ENCODE data around the gene TMEM156.
A peak's percentile ranks its signal among the peaks of the same experiment; 100 is the strongest.
"Not testable (repeated sequence)": the region's sequence is repeated elsewhere in the genome, so short reads cannot be mapped to it uniquely, and the experiment has no call there.

The TMEM156 gene

DNA sequence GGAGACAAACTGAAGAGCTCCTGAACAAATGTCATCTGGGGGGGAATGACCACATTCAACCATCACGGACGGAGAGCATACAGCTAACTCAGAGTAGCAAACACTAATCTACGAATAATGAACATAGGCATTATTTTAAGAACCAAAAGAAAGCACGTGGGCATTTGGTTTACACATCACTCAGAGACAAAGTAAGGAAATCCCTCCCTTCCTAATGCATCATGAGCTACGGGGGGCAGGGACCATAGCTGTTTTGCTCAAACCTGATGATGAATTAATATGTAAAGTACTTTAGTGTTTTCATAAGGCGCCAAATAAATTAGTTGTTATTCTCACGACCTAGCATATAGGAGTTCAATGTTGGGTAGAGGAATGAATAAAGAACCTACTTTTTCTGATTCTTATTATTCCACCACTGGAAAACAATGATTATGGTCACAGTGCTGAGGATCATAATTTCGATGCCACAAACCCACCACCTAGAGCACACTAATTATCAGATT, 11.7 kb upstream of the TMEM156 start:
- peak; percentile 41 for DNase-seq (ENCODE audit: low spot score)

GRCh38 chr4:39043058-39043860, 11.1 kb upstream of the TMEM156 start:
- DNase-seq (ENCODE audit: low spot score), result no peak
- TF ChIP-seq CTCF (IDR thresholded peaks at IDR 0.05; ENCODE audit: extremely low read depth, missing control alignments), result no peak

More for the DNA sequence above, 11.7 kb upstream of the TMEM156 start:
- TF ChIP-seq CTCF (IDR thresholded peaks at IDR 0.05; ENCODE audit: extremely low read depth, missing control alignments), result no peak

DNA sequence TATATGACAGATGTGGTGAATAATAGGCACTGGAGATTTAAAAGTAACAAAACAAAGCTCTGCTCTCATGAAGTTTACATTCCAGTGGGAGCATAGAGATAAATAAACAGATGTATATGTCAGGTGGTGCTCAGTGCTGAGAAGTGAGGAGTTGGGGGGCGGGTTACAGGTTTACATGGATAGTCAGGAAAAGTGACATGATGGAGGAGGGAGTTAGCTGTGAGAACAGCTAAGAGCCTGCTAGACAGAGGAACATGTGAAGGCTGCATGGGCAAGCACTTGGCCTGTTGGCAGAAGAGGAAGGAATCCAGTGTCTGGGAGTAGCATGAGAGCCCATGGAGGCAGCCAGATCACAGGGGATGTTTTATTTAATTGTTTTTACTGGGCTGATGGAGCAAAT, 10.2 kb upstream of the TMEM156 start:
- TF ChIP-seq CTCF (IDR thresholded peaks at IDR 0.05; ENCODE audit: extremely low read depth, missing control alignments), result no peak
- no peak for DNase-seq (ENCODE audit: low spot score)

- TF ChIP-seq CTCF (IDR thresholded peaks at IDR 0.05; ENCODE audit: extremely low read depth, missing control alignments), result no peak
- DNase-seq (ENCODE audit: low spot score), result no peak
Measured at GRCh38 chr4:39039108-39039507, 6.9 kb upstream of the TMEM156 start.

GRCh38 chr4:39037941-39038340, 5.7 kb upstream of the TMEM156 start:
- no peak for TF ChIP-seq CTCF (IDR thresholded peaks at IDR 0.05; ENCODE audit: extremely low read depth, missing control alignments)
- DNase-seq (ENCODE audit: low spot score), result no peak

GRCh38 chr4:39037491-39037825, 5.2 kb upstream of the TMEM156 start:
- no peak for TF ChIP-seq CTCF (IDR thresholded peaks at IDR 0.05; ENCODE audit: extremely low read depth, missing control alignments)
- DNase-seq (ENCODE audit: low spot score), result no peak

DNA sequence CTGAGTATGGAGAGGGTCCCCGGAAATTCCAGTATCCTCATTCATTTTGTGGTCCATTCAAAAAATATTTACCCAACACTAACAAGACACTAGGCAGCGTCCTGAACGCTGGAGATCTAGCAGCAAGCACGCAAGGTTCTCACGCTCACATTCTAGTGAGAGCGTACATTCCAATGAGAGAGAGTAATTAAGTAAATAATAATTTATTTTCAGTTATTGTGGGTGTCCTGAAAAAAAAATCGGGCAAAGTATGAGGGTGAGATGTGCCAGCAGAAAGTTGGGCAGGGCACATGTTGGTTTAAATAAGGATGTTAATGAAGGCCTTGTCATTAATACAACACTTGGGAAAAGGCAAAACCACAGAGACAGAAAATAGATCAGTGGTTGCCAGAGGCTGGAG, 4.0 kb upstream of the TMEM156 start:
- no peak for TF ChIP-seq CTCF (IDR thresholded peaks at IDR 0.05; ENCODE audit: extremely low read depth, missing control alignments)
- DNase-seq (ENCODE audit: low spot score), result no peak

GRCh38 chr4:39031590-39032020, 604 bp downstream of the TMEM156 start:
- DNase-seq (ENCODE audit: low spot score), result not testable (repeated sequence)
